HS-27A (cell line): ENCODE results near the gene CDKAL1.
A peak's percentile ranks its signal among the peaks of the same experiment; 100 is the strongest.
"Not testable (repeated sequence)": the region's sequence is repeated elsewhere in the genome, so short reads cannot be mapped to it uniquely, and the experiment has no call there.

Experiments
- DNase-seq: peaks from one replicate; pipeline ENCODE4 v3.0.0-alpha.2; 2012; ENCODE audit warnings: low read depth, missing footprints

CDKAL1 gene

DNA sequence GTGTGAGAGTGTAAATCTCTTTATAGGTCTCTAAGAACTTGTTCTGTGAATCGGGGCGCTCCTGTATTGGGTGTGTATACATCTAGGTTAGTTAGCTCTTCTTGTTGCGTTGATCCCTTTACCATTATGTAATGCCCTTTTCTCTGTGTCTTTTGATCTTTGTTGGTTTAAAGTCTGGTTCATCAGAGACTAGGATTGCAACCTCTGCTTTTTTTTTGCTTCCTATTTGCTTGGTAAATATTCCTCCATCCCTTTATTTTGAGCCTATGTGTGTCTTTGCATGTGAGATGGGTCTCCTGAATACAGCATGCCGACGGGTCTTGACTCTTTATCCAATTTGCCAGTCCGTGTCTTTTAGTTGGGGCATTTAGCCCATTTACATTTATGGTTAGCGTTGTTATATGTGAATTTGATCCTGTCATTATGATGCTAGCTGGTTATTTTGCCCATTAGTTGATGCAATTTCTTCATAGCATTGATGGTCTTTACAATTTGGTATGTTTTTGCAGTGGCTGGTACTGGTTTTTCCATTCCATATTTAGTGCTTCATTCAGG, 60.1 kb downstream of the CDKAL1 start:
- not testable (repeated sequence) for DNase-seq

GRCh38 chr6:20599302-20600051, 65.2 kb downstream of the CDKAL1 start:
- DNase-seq: no peak

- DNase-seq: no peak
These were observed 66.6 kb downstream of the CDKAL1 start for GRCh38 chr6:20600831-20601230.

- DNase-seq: no peak
These were observed 69.9 kb downstream of the CDKAL1 start for GRCh38 chr6:20604159-20604558.

- no peak for DNase-seq
These were observed 70.8 kb downstream of the CDKAL1 start for GRCh38 chr6:20605061-20605460.

GRCh38 chr6:20605581-20605980, 71.3 kb downstream of the CDKAL1 start:
- no peak for DNase-seq

- DNase-seq: no peak
These were observed 72.6 kb downstream of the CDKAL1 start for GRCh38 chr6:20606831-20607230.

GRCh38 chr6:20608356-20608755, 74.1 kb downstream of the CDKAL1 start:
- DNase-seq: no peak

- DNase-seq: no peak
These were observed 74.6 kb downstream of the CDKAL1 start for GRCh38 chr6:20608905-20609304.

DNA sequence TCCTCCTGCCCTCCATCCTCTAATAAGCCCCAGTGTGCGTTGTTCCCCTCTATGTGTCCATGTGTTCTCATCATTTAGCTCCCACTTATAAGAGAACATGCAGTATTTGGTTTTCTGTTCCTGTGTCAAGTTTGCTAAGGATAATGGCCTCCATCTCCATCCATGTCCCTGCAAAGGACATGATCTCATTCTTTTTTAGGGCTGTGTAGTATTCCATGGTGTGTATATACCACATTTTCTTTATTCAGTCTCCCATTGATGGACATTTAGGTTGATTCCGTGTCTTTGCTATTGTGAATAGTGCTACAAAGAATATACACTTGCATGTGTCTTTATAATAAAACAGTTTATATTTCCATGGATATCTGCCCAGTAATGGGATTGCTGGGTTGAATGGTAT, 75.7 kb downstream of the CDKAL1 start:
- DNase-seq: not testable (repeated sequence)

DNA sequence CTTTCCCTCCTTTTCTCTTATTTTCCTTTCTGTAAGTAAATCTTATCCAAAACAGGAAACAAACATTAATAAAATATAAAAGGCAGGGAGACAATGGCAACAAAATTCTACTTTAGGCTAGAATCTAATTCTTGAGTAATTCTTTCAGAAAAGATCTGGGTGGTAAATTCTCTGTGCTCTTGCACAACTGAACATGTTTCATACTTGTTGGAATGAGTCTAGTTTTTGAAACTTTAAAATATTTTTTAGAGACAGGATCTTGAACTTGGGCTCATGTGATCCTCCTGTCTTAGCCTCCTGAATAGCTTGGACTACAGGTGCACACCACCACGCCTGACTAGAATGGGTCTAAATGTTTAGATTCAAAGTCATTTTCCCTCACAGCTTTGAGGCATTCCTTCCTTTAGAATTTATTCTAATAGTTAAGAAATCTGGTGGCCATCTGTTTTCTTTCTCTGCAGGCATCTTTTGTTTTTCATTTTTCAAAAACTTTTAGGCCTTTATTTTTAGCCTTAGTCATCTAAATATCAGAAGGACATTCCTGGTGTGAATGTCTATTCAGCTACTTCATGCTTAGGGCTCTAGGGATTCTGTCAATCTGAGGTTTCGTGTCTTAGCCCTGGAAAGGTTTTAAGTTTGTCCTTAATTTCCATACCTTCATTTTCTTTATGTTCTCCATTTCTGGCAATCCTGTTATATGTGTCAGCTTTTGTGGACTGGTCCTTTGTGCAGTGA, 76.5 kb downstream of the CDKAL1 start:
- no peak for DNase-seq

DNA sequence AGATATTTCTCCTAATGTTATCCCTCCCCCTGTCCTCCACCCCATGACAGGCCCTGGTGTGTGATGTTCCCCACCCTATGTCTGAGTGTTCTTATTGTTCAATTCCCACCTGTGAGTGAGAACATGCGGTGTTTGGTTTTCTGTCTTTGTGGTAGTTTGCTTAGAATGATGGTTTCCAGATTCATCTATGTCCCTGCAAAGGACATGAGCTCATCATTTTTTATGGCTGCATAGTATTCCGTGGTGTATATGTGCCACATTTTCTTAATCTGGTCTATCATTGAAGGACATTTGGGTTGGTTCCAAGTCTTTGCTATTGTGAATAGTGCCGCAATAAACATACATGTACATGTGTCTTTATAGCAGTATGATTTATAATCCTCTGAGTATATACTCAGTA, 83.3 kb downstream of the CDKAL1 start:
- DNase-seq: not testable (repeated sequence)

- peak; percentile 23 for DNase-seq
These were observed 85.8 kb downstream of the CDKAL1 start for GRCh38 chr6:20620043-20620442.

GRCh38 chr6:20623761-20624160, 89.5 kb downstream of the CDKAL1 start:
- DNase-seq: no peak

- no peak for DNase-seq
These were observed 91.9 kb downstream of the CDKAL1 start for GRCh38 chr6:20626165-20626564.

- DNase-seq: no peak
These were observed 95.3 kb downstream of the CDKAL1 start for GRCh38 chr6:20629509-20629908.

GRCh38 chr6:20630136-20630535, 95.9 kb downstream of the CDKAL1 start:
- no peak for DNase-seq

GRCh38 chr6:20630617-20631548, 96.6 kb downstream of the CDKAL1 start:
- no peak for DNase-seq

DNA sequence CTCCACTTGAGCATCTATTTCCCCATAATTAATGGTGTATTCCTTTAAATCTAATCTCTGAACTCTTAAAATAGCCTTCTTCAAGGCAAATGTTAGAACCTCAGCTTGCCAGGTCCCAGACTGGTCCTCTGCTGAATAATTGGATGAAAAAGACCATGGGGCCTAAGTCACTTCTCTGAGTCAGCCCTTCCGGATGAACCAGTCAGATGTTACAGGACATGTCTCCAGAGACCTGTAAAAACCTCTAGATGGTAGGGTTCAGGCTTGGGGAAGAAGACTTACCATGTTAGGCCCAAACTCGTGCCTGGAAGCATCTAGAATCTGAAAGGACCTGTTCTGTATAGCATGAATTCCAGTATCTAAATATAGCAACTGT, 97.3 kb downstream of the CDKAL1 start:
- DNase-seq: no peak

- no peak for DNase-seq
These were observed 98.4 kb downstream of the CDKAL1 start for GRCh38 chr6:20632696-20633095.

DNA sequence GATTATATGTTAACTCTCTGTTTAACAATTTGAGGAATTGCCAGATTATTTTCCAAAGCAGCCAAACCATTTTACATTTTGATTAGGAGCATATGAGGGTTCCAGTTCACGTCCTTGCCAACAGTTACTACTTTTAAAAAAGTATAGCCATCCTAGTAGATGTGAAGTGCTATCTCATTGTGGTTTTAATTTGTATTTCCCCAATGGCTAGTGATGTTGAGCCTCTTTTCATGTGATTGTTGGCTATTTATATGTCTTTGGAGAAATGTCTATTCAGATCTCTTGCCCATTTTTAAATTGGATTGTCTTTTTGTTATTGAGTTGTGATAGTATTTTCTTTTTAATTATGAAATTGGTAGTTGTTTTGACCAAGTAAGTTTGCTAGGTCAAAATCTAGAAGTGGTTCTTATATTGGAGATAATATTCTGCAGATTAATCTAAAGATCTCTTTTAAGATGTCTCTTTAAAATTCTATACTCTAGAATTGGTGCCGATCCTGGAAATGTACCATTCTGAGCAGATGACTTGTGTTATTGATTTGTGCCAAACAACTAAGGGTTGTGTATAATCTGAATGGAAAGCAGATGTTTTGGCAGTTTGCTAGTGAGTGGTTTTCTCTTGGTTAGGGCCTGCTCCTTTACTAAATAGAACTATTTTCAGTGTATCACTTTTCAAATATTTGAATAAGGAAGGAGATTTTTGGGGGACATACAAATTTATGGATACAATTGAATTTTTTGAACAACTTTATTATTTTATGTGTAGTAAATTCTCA, 99.5 kb downstream of the CDKAL1 start:
- DNase-seq: no peak
